Measurements from ENCODE around the gene FCN1.

FCN1 gene

GRCh38 chr9:134932171-134932570 lies 14.5 kb upstream of the FCN1 start:
- Histone ChIP-seq H2AFZ (ENCODE audit: low read length) (no peak overlapping the region), H3K4me3 (ENCODE audit: low read length, poor library complexity, severe bottlenecking) (no peak overlapping the region), H3K9ac (ENCODE audit: low read depth, low read length, poor library complexity, severe bottlenecking) (no peak overlapping the region), H3F3A (ENCODE audit: low read depth) (no peaks in the 10 kb centered on the region), H3K4me2 (ENCODE audit: low read depth, low read length, poor library complexity, severe bottlenecking) (no peak overlapping the region), H3K9me3 (ENCODE audit: insufficient read depth, low read depth, low read length) (no peaks in the 10 kb centered on the region; the same call in 1 of the 2 replicates), H3K27me3 (ENCODE audit: insufficient read depth, low read length, poor library complexity, severe bottlenecking) (no peaks in the 10 kb centered on the region), H3K9me2 (replicated peaks; ENCODE audit: low read depth, low read length) (no peaks in the 10 kb centered on the region), H3K79me2 (ENCODE audit: insufficient read depth, low read length) (no peaks in the 10 kb centered on the region), H3K36me3 (ENCODE audit: insufficient read depth, low read length) (no peaks in the 10 kb centered on the region), H4K20me1 (ENCODE audit: insufficient read depth, low read length, poor library complexity, severe bottlenecking) (no peaks in the 10 kb centered on the region), H3K4me1 (ENCODE audit: insufficient read depth, low read length, poor library complexity, severe bottlenecking) (no peaks in the 10 kb centered on the region)
- no peak for TF ChIP-seq CTCF (conservative IDR thresholded peaks at IDR 0.05; ENCODE audit: low read length)
- no peak for TF ChIP-seq EZH2phosphoT487 (IDR thresholded peaks at IDR 0.05; ENCODE audit: borderline replicate concordance)

- Histone ChIP-seq H3K9me2 (replicated peaks; ENCODE audit: low read depth, low read length) (no peaks in the 10 kb centered on the region), H3K4me2 (ENCODE audit: low read depth, low read length, poor library complexity, severe bottlenecking) (no peak overlapping the region), H3K4me1 (ENCODE audit: insufficient read depth, low read length, poor library complexity, severe bottlenecking) (no peaks in the 10 kb centered on the region), H3K9ac (ENCODE audit: low read depth, low read length, poor library complexity, severe bottlenecking) (no peak overlapping the region), H3K9me3 (ENCODE audit: insufficient read depth, low read depth, low read length) (no peaks in the 10 kb centered on the region; the same call in 1 of the 2 replicates), H3F3A (ENCODE audit: low read depth) (no peaks in the 10 kb centered on the region), H2AFZ (ENCODE audit: low read length) (no peak overlapping the region), H4K20me1 (ENCODE audit: insufficient read depth, low read length, poor library complexity, severe bottlenecking) (no peaks in the 10 kb centered on the region), H3K36me3 (ENCODE audit: insufficient read depth, low read length) (no peaks in the 10 kb centered on the region), H3K4me3 (ENCODE audit: low read length, poor library complexity, severe bottlenecking) (no peak overlapping the region), H3K79me2 (ENCODE audit: insufficient read depth, low read length) (no peaks in the 10 kb centered on the region), H3K27me3 (ENCODE audit: insufficient read depth, low read length, poor library complexity, severe bottlenecking) (no peaks in the 10 kb centered on the region)
- no peak for TF ChIP-seq CTCF (conservative IDR thresholded peaks at IDR 0.05; ENCODE audit: low read length)
- TF ChIP-seq EZH2phosphoT487 (IDR thresholded peaks at IDR 0.05; ENCODE audit: borderline replicate concordance), result no peak
Measured at GRCh38 chr9:134930398-134930797, 12.7 kb upstream of the FCN1 start.

GRCh38 chr9:134929193-134930158 lies 11.8 kb upstream of the FCN1 start:
- Histone ChIP-seq H2AFZ (ENCODE audit: low read length) (no peak overlapping the region), H3K27me3 (ENCODE audit: insufficient read depth, low read length, poor library complexity, severe bottlenecking) (no peaks in the 10 kb centered on the region), H3K4me1 (ENCODE audit: insufficient read depth, low read length, poor library complexity, severe bottlenecking) (no peaks in the 10 kb centered on the region), H4K20me1 (ENCODE audit: insufficient read depth, low read length, poor library complexity, severe bottlenecking) (no peaks in the 10 kb centered on the region), H3K79me2 (ENCODE audit: insufficient read depth, low read length) (no peaks in the 10 kb centered on the region), H3K9me2 (replicated peaks; ENCODE audit: low read depth, low read length) (no peaks in the 10 kb centered on the region), H3F3A (ENCODE audit: low read depth) (no peaks in the 10 kb centered on the region), H3K4me2 (ENCODE audit: low read depth, low read length, poor library complexity, severe bottlenecking) (no peak overlapping the region), H3K9ac (ENCODE audit: low read depth, low read length, poor library complexity, severe bottlenecking) (no peak overlapping the region), H3K36me3 (ENCODE audit: insufficient read depth, low read length) (no peaks in the 10 kb centered on the region), H3K9me3 (ENCODE audit: insufficient read depth, low read depth, low read length) (no peaks in the 10 kb centered on the region; the same call in 1 of the 2 replicates), H3K4me3 (ENCODE audit: low read length, poor library complexity, severe bottlenecking) (no peak overlapping the region)
- TF ChIP-seq EZH2phosphoT487 (IDR thresholded peaks at IDR 0.05; ENCODE audit: borderline replicate concordance), result no peak
- no peak for TF ChIP-seq CTCF (conservative IDR thresholded peaks at IDR 0.05; ENCODE audit: low read length)

Measured in Loucy (cell line).